Fibroblast of skin of scalp (primary cell): Measurements from ENCODE around the gene KAT6B.
A peak's percentile ranks its signal among the peaks of the same experiment; 100 is the strongest.

ENCODE experiments used
- DNase-seq: peaks from one replicate; pipeline ENCODE4 v3.0.0-alpha.2; 2013

Gene KAT6B

GRCh38 chr10:74924251-74924963 is 98.0 kb downstream of the KAT6B start:
- peak; percentile 91 for DNase-seq

- DNase-seq: no peak
Measured at GRCh38 chr10:74925291-74925690, 98.9 kb downstream of the KAT6B start.

- no peak for DNase-seq
Measured at GRCh38 chr10:74925708-74926107, 99.3 kb downstream of the KAT6B start.

- DNase-seq: no peak
Measured at GRCh38 chr10:74926791-74927585, 100.6 kb downstream of the KAT6B start.

- no peak for DNase-seq
Measured at GRCh38 chr10:74927701-74928100, 101.3 kb downstream of the KAT6B start.

- DNase-seq: peak; percentile 58
Measured at GRCh38 chr10:74928742-74929191, 102.4 kb downstream of the KAT6B start.

- DNase-seq: no peak
Measured at GRCh38 chr10:74929197-74929596, 102.8 kb downstream of the KAT6B start.

- no peak for DNase-seq
Measured at GRCh38 chr10:74930965-74931364, 104.6 kb downstream of the KAT6B start.

GRCh38 chr10:74932648-74933047 is 106.2 kb downstream of the KAT6B start:
- DNase-seq: no peak

GRCh38 chr10:74934100-74934812 is 107.9 kb downstream of the KAT6B start:
- DNase-seq: no peak

- DNase-seq: peak; percentile 68
Measured at GRCh38 chr10:74936577-74937265, 110.3 kb downstream of the KAT6B start.

- no peak for DNase-seq
Measured at GRCh38 chr10:74937266-74937856, 111.0 kb downstream of the KAT6B start.

- DNase-seq: no peak
Measured at GRCh38 chr10:74944205-74944604, 117.8 kb downstream of the KAT6B start.

GRCh38 chr10:74947781-74948401 is 121.5 kb downstream of the KAT6B start:
- DNase-seq: no peak

GRCh38 chr10:74949034-74949832 is 122.8 kb downstream of the KAT6B start:
- DNase-seq: no peak

- DNase-seq: no peak
Measured at GRCh38 chr10:74949843-74950765, 123.7 kb downstream of the KAT6B start.

- DNase-seq: no peak
Measured at GRCh38 chr10:74953214-74953613, 126.8 kb downstream of the KAT6B start.

- peak; percentile 27 for DNase-seq
Measured at GRCh38 chr10:74955796-74956195, 129.4 kb downstream of the KAT6B start.

- DNase-seq: no peak
Measured at GRCh38 chr10:74956555-74957111, 130.2 kb downstream of the KAT6B start.
